K562 (cell line): ENCODE results near the gene TEX30. TPM values are rescaled to one million over a fixed set of nuclear protein-coding genes. Genes with fewer than 3 reads are reported as not detected.
A peak's percentile ranks its signal among the peaks of the same experiment; 100 is the strongest.

ENCODE experiments used
- MAFF ChIP-seq: IDR thresholded peaks from 2 replicates; pipeline ENCODE4 v1.6.1; 2012; ENCODE audit warnings: low read length, improper control_type of control experiment
- NFIC ChIP-seq: fragments of 450-650 bp; IDR thresholded peaks from 2 replicates; pipeline ENCODE4 v1.6.1; 2017; ENCODE audit warnings: mild to moderate bottlenecking, inconsistent platforms
- TEAD1 ChIP-seq, 2 experiments: fragments of 450-650 bp in 1 of 2; sonication (generic) in 1 of 2; formaldehyde crosslinking; IDR thresholded peaks; 2 replicates each; pipeline versions ENCODE4 v1.4.0 to v1.8.0; 2020 to 2022; ENCODE audit warnings: mild to moderate bottlenecking in 2 of 2, missing genetic modification reagents in 1 of 2
- TFAM ChIP-seq: fragments of 250-450 bp; sonication (Bioruptor Pico); conservative IDR thresholded peaks from 2 replicates; pipeline ENCODE4 v1.5.0; 2021; ENCODE audit warnings: mild to moderate bottlenecking, moderate library complexity
- ZNF165 ChIP-seq: fragments of 250-450 bp; sonication (Bioruptor Pico); IDR thresholded peaks from 2 replicates; pipeline ENCODE4 v1.4.0; 2020; ENCODE audit warnings: borderline replicate concordance
- ZNF282 ChIP-seq: sonication (generic); formaldehyde crosslinking; IDR thresholded peaks from 2 replicates; pipeline ENCODE4 v1.8.1; 2023; ENCODE audit warnings: missing genetic modification reagents
- polyA plus RNA-seq, 8 experiments: library from polyadenylated mRNA; depleted of rRNA in 4 of 8; stranded (reverse) in 5 of 8; unstranded in 3 of 8; fragments of >200 nt; fragmentation: Nextera tagmentation in 2 of 8; fragmentation: Illumina TruSeq in 1 of 8; extraction: Ambion mirVana in 2 of 8; extraction: Trizol in 1 of 8; gene quantifications; 2 replicates each; pipeline versions ENCODE4 v1.2.1 to v1.2.3, GENCODE V29; 2011 to 2014; ENCODE audit warnings: inconsistent platforms in 1 of 8, missing spikeins in 1 of 8
- total RNA-seq, 7 experiments: library from RNA; depleted of rRNA in 6 of 7; stranded (reverse); fragments of >200 nt in 6 of 7; fragmentation: Illumina TruSeq in 2 of 7; extraction: Trizol in 2 of 7; gene quantifications; 2 replicates each; pipeline versions ENCODE4 v1.2.1 to v1.2.3, GENCODE V29; 2011 to 2021; ENCODE audit warnings: low replicate concordance in 1 of 7
- TF ChIP-seq, protein P1 (sequence below): fragments of 200-600 bp; sonication (generic); IDR thresholded peaks from one replicate; pipeline ENCODE4 v1.6.1; 2012; ENCODE audit warnings: mild to moderate bottlenecking, low read depth, low read length, inconsistent platforms
- TF ChIP-seq, protein P2 (sequence below): fragments of 450-650 bp; formaldehyde crosslinking; IDR thresholded peaks from 2 replicates; pipeline ENCODE4 v1.4.0; 2022; ENCODE audit warnings: missing genetic modification characterization
- TF ChIP-seq, protein P3 (sequence below): fragments of 250-450 bp; sonication (Bioruptor Pico); IDR thresholded peaks from 2 replicates; pipeline ENCODE4 v1.8.0; 2021; ENCODE audit warnings: borderline replicate concordance, mild to moderate bottlenecking, moderate library complexity; ENCODE audit not compliant: poor library complexity, severe bottlenecking

Gene TEX30
- total and polyA plus RNA-seq, 9 of the 15 experiments (the other 6 are each of a cell fraction or from before 2014, with no cell fraction given): 24.1 to 143 (median 37.3) TPM

DNA sequence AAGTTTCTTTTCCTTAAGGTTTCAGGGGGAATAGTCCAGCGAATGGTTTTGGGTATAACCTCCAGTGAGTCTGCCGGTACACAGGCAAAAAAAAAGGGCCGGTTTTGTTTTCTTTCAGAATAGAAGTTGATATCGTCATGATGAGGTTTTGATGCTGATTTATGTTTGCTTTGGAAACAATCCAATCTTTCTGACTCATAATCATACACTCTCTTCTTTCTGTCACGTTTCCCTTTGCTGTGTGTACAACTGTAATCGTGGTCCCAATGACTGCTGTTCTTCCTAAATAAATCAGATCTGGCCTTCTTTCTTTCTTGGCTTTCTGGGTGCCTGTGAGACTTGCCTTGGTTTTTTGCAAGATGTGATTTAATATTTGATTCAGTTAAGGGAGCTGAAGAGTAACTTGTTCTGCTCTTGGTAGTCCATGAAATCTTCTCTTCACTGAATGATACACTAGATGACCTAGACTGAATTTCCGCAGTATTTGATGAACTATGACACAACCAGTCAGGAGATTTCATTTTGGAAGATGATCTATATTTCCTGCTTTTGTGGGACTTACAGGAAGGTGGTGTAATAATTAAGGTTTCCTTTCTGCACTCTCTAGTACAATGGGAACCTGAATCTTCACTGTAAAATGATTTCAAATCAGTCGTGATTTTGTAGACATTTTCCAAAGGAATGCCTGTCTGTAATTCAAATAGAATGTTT is 43.9 kb downstream of the TEX30 start (continued):
- TF ChIP-seq, protein P1, sequence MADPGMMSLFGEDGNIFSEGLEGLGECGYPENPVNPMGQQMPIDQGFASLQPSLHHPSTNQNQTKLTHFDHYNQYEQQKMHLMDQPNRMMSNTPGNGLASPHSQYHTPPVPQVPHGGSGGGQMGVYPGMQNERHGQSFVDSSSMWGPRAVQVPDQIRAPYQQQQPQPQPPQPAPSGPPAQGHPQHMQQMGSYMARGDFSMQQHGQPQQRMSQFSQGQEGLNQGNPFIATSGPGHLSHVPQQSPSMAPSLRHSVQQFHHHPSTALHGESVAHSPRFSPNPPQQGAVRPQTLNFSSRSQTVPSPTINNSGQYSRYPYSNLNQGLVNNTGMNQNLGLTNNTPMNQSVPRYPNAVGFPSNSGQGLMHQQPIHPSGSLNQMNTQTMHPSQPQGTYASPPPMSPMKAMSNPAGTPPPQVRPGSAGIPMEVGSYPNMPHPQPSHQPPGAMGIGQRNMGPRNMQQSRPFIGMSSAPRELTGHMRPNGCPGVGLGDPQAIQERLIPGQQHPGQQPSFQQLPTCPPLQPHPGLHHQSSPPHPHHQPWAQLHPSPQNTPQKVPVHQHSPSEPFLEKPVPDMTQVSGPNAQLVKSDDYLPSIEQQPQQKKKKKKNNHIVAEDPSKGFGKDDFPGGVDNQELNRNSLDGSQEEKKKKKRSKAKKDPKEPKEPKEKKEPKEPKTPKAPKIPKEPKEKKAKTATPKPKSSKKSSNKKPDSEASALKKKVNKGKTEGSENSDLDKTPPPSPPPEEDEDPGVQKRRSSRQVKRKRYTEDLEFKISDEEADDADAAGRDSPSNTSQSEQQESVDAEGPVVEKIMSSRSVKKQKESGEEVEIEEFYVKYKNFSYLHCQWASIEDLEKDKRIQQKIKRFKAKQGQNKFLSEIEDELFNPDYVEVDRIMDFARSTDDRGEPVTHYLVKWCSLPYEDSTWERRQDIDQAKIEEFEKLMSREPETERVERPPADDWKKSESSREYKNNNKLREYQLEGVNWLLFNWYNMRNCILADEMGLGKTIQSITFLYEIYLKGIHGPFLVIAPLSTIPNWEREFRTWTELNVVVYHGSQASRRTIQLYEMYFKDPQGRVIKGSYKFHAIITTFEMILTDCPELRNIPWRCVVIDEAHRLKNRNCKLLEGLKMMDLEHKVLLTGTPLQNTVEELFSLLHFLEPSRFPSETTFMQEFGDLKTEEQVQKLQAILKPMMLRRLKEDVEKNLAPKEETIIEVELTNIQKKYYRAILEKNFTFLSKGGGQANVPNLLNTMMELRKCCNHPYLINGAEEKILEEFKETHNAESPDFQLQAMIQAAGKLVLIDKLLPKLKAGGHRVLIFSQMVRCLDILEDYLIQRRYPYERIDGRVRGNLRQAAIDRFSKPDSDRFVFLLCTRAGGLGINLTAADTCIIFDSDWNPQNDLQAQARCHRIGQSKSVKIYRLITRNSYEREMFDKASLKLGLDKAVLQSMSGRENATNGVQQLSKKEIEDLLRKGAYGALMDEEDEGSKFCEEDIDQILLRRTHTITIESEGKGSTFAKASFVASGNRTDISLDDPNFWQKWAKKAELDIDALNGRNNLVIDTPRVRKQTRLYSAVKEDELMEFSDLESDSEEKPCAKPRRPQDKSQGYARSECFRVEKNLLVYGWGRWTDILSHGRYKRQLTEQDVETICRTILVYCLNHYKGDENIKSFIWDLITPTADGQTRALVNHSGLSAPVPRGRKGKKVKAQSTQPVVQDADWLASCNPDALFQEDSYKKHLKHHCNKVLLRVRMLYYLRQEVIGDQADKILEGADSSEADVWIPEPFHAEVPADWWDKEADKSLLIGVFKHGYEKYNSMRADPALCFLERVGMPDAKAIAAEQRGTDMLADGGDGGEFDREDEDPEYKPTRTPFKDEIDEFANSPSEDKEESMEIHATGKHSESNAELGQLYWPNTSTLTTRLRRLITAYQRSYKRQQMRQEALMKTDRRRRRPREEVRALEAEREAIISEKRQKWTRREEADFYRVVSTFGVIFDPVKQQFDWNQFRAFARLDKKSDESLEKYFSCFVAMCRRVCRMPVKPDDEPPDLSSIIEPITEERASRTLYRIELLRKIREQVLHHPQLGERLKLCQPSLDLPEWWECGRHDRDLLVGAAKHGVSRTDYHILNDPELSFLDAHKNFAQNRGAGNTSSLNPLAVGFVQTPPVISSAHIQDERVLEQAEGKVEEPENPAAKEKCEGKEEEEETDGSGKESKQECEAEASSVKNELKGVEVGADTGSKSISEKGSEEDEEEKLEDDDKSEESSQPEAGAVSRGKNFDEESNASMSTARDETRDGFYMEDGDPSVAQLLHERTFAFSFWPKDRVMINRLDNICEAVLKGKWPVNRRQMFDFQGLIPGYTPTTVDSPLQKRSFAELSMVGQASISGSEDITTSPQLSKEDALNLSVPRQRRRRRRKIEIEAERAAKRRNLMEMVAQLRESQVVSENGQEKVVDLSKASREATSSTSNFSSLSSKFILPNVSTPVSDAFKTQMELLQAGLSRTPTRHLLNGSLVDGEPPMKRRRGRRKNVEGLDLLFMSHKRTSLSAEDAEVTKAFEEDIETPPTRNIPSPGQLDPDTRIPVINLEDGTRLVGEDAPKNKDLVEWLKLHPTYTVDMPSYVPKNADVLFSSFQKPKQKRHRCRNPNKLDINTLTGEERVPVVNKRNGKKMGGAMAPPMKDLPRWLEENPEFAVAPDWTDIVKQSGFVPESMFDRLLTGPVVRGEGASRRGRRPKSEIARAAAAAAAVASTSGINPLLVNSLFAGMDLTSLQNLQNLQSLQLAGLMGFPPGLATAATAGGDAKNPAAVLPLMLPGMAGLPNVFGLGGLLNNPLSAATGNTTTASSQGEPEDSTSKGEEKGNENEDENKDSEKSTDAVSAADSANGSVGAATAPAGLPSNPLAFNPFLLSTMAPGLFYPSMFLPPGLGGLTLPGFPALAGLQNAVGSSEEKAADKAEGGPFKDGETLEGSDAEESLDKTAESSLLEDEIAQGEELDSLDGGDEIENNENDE: no peak
- no peak for TF ChIP-seq TEAD1 (CRISPR knock-in tag; IDR thresholded peaks at IDR 0.05)
- no peak for TF ChIP-seq ZNF165 (CRISPR knock-in tag)
- no peak for TF ChIP-seq ZNF282 (CRISPR knock-in tag)
- TF ChIP-seq NFIC: peak; percentile 37; the same call in 1 of the 2 replicates
- TF ChIP-seq, protein P2, sequence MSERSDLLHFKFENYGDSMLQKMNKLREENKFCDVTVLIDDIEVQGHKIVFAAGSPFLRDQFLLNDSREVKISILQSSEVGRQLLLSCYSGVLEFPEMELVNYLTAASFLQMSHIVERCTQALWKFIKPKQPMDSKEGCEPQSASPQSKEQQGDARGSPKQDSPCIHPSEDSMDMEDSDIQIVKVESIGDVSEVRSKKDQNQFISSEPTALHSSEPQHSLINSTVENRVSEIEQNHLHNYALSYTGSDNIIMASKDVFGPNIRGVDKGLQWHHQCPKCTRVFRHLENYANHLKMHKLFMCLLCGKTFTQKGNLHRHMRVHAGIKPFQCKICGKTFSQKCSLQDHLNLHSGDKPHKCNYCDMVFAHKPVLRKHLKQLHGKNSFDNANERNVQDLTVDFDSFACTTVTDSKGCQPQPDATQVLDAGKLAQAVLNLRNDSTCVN (CRISPR knock-in tag): no peak
- TF ChIP-seq TFAM (CRISPR knock-in tag): no peak
- no peak for TF ChIP-seq MAFF
- TF ChIP-seq, protein P3, sequence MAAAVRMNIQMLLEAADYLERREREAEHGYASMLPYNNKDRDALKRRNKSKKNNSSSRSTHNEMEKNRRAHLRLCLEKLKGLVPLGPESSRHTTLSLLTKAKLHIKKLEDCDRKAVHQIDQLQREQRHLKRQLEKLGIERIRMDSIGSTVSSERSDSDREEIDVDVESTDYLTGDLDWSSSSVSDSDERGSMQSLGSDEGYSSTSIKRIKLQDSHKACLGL (CRISPR knock-in tag): no peak
